Epithelial cell of esophagus (primary cell): ENCODE results near the gene CRADD.

Experiments
- DNase-seq: peaks from one replicate; pipeline ENCODE4 v3.0.0; 2010; ENCODE audit warnings: low read depth
- H3K4me3 ChIP-seq: 2 replicates; pipeline ENCODE4 v1.5.1; 2011; ENCODE audit warnings: mild to moderate bottlenecking, low read length, control low read depth
- TF ChIP-seq, protein P1 (sequence below): IDR thresholded peaks from 2 replicates; pipeline ENCODE4 v1.5.1; 2011; ENCODE audit warnings: low read depth, mild to moderate bottlenecking, low read length, control low read depth, inconsistent platforms; ENCODE audit not compliant: insufficient read depth; ENCODE audit errors: missing control alignments

CRADD gene

DNA sequence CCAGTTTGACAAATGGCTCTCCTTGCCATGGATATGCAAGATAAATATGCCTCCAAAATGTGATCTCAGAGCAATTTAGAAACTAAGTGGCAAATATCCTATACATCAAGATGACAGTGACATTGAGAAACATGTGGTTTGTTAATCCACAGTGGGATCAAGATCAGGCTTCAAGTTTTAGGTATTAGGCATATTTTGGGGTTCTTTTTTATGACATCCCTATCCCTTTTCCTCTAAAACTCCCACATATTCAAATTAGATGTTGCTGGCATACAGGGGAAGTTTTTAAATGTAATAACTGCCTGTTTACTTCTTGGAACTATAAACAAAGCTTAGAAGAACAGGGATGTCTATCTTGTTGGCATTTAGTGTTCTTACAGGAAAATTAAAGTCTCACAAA is 179.4 kb downstream of the CRADD start:
- TF ChIP-seq, protein P1, sequence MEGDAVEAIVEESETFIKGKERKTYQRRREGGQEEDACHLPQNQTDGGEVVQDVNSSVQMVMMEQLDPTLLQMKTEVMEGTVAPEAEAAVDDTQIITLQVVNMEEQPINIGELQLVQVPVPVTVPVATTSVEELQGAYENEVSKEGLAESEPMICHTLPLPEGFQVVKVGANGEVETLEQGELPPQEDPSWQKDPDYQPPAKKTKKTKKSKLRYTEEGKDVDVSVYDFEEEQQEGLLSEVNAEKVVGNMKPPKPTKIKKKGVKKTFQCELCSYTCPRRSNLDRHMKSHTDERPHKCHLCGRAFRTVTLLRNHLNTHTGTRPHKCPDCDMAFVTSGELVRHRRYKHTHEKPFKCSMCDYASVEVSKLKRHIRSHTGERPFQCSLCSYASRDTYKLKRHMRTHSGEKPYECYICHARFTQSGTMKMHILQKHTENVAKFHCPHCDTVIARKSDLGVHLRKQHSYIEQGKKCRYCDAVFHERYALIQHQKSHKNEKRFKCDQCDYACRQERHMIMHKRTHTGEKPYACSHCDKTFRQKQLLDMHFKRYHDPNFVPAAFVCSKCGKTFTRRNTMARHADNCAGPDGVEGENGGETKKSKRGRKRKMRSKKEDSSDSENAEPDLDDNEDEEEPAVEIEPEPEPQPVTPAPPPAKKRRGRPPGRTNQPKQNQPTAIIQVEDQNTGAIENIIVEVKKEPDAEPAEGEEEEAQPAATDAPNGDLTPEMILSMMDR, result no peak
- H3K4me3 ChIP-seq, result no peak overlapping the region
- DNase-seq, result no peak

DNA sequence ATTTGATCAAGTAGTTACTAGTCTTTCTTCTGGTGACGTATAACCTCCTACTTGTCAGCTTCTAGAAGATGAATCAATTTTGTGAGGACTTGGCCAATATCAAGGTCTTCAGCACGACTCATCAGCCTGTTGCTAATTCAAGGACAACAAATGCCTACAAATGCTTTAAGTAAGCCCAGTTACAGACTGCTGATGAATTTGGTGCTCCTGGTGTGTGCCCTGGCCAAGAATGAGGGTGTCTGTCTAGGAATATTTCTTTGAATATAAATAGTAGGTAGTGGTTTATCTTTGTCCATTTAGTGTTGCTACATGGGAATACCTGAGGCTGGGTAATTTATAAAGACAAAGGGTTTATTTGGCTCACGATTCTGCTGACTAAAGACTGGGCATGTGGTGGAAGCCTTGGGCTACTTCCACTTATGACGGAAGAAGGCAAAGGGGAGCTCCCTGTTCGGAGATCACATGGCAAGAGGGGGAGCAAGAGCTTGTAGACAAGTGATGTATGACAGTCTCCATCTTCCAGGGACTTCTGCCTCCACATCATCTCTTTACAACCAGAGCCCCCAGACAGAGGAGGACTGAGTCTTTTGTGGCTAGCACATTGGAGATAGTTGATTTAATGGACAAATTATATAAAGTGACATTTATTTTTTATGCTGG is 180.2 kb downstream of the CRADD start:
- TF ChIP-seq, protein P1, result no peak
- no peak overlapping the region for H3K4me3 ChIP-seq
- DNase-seq, result peak; percentile 77

DNA sequence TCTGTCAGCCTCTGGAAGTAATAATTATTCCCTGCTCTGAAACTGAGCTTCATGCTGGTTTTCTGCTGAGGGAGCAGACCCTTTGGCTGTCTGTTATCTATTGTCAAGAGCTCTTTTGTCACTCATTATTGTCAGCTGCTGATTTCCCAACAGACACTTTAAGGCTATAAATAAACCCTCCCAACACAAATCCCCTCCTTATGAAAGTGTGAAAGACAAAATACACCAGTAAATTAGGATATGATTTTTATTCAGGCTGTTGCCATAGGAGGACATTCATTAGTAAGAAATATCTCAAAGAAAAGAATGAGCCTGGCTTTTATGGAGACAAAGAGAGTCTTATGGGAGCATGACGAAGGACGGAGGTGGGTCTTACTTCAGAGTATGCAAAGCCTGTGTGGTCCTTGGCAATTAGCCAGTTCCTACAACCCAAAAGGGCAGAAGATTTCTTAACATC is 180.8 kb downstream of the CRADD start:
- no peak overlapping the region for H3K4me3 ChIP-seq
- TF ChIP-seq, protein P1, result no peak
- no peak for DNase-seq

DNA sequence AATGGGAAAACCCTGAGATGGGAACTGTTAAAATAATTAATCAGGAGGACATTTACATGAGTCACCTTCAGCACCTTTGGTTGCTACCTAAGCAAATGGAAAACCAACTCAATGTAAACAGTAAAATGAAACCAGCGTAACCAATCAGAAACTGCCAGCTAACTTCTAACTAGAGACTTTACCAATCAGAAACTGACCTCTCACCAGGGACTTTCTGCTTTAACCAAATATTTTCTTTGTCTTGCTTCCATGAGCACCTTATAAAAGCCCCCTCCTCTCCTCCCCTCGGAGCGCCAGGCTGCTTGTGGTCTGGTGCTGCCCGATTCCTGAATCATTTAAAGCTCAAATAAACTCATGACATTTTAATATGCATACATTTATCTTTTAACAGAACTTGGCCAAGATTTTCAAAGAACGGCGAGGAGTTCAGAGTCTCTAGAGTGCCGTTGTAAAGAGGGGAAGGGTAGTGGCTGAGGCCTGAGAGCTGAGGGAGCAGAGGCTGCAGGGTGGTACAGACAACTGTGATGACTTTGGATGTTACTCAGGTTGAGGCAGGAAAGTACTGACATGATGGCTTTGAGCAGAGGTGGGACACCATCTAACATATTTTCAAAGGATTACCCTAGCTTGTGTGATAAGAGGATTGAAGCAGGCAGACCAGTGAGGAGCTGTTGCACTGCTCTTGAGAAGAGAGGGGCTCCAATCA is 183.6 kb downstream of the CRADD start:
- H3K4me3 ChIP-seq, result no peak overlapping the region
- TF ChIP-seq, protein P1, result no peak
- no peak for DNase-seq

DNA sequence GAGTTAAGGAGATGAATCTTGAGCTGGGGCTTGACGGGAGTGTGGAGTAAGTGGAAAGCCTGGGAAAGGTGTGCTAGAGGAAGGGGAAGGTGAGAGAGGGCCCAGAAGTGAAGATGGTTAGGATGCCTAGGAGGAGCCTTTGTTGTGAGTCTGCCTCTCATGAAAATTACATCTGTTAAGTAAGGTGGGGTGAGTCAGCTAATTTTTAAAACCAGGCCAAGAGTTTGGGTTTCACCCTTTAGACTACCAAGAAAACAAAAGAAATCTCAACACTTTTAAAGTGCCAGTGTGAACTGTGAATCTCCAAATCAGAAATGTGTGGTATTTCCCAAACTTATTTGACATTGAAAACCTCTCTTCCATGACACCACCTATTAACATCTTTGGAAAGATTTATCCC is 185.2 kb downstream of the CRADD start:
- no peak for DNase-seq
- no peak overlapping the region for H3K4me3 ChIP-seq
- TF ChIP-seq, protein P1, result no peak

- H3K4me3 ChIP-seq, result no peak overlapping the region
- TF ChIP-seq, protein P1, result no peak
- DNase-seq, result no peak
Observed at GRCh38 chr12:93865751-93866150, 188.6 kb downstream of the CRADD start.
